Body of pancreas (tissue), 4 donors: ENCODE results near the gene PRDM16. TPM values are rescaled to one million over a fixed set of nuclear protein-coding genes. Genes with fewer than 3 reads are reported as not detected.

Experiments used
- ATAC-seq: fragments of 150-250 bp; one replicate; pipeline ENCODE4 v1.9.1; 2016
- DNase-seq, 4 donors: peaks; one replicate each; pipeline ENCODE4 v3.0.0-alpha.2; 2019
- H3K27ac ChIP-seq, 4 donors: fragments of 200-600 bp; sonication (generic); 1 replicate in 3 of 4; 2 replicates in 1 of 4; pipeline versions ENCODE4 v1.5.1 to v1.6.1; 2016 to 2019; ENCODE audit warnings: mild to moderate bottlenecking in 1 of 4, mixed read lengths in 1 of 4, moderate library complexity in 1 of 4
- H3K27me3 ChIP-seq, 2 donors: fragments of 200-600 bp; sonication (generic); one replicate each; pipeline ENCODE4 v1.6.0; 2016; ENCODE audit warnings: mild to moderate bottlenecking in 1 of 2
- H3K36me3 ChIP-seq, 2 donors: fragments of 200-600 bp; sonication (generic); replicated peaks in 1 of 2; 2 replicates each; pipeline ENCODE4 v1.5.1; 2016; ENCODE audit warnings: low read depth in 2 of 2; ENCODE audit not compliant: insufficient read depth in 1 of 2
- H3K4me1 ChIP-seq: fragments of 200-600 bp; sonication (generic); one replicate; pipeline ENCODE4 v1.6.0; 2016
- H3K4me3 ChIP-seq, 2 donors: fragments of 200-600 bp; sonication (generic); 1 replicate in 1 of 2; 2 replicates in 1 of 2; pipeline ENCODE4 v1.5.1; 2016 to 2019
- H3K9me3 ChIP-seq, 3 donors: fragments of 200-600 bp; sonication (generic); 1 replicate in 2 of 3; 2 replicates in 1 of 3; pipeline ENCODE4 v1.5.1; 2016
- POLR2A ChIP-seq, 3 donors: fragments of 450-650 bp; IDR thresholded peaks; one replicate each; pipeline ENCODE4 v1.6.1; 2016; ENCODE audit warnings: antibody characterized with exemption in 3 of 3, mild to moderate bottlenecking in 2 of 3
- WGBS, 2 donors: methylation state at CpG; one replicate each; pipeline ENCODE4 v1.1.5; 2017; 5-methylcytosine and 5-hydroxymethylcytosine counted together
- intact Hi-C: fragments of 100-400 bp; cut with DNase I; formaldehyde crosslinking; loops from one replicate; pipeline ENCODE4 v1.15.1; 2023
- total RNA-seq, 2 donors: library from RNA; depleted of rRNA; stranded (reverse); fragments of >200 nt; gene quantifications; one replicate each; pipeline ENCODE4 v1.1.0, GENCODE V29; 2016
- TF ChIP-seq, protein P1 (sequence below), 7 experiments: fragments of 450-650 bp in 4 of 7; fragments of 200-600 bp in 3 of 7; sonication (generic) in 3 of 7; IDR thresholded peaks; one replicate each; pipeline ENCODE4 v1.5.1; 2016 to 2019; ENCODE audit warnings: antibody characterized with exemption in 7 of 7

Gene PRDM16
- total RNA-seq, 2 donors from 2014 or later: 15.2 to 16.6 TPM

DNA sequence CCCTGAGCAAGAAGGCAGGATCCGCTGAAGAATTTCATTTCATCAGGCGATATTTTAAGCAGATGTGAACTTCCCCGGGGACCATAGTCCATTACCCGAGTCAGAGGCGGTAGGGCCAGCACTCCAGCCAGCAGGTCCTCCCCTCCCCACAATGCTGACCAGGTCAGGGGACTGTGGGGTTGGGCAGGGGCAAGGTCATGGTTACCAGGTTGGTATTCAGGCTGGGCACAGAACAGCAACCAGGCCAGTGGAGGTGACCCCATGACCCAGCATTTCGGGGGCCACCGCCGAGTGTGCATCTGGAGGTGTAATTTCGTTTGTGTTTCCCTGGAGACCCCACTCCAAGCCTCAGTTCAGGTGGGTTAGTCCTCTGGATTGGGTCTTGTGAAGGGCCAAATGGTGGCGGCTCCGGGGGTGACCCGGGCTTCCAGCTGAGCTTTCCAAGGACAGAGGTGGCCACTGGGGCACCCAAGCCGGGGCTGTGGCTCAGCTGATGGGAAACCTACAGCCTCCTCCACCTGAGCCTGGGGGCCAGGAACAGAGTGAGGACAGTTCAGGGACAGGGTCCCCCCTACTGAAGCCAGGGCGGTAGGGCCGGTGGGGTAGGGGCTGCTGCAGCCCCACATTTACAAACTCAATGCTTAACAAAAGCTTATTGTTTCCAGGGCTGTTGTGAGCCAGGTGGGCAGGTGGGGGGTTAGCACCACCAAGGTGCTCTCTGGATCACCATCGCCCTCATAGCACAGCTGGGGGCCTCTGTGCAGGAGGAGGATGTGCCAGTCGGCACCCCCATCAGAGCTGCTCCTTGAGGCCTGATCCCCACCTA, 2.8 kb downstream of the PRDM16 start:
- no peak for ATAC-seq
- TF ChIP-seq POLR2A (IDR thresholded peaks at IDR 0.05): no peak
- TF ChIP-seq, protein P1, sequence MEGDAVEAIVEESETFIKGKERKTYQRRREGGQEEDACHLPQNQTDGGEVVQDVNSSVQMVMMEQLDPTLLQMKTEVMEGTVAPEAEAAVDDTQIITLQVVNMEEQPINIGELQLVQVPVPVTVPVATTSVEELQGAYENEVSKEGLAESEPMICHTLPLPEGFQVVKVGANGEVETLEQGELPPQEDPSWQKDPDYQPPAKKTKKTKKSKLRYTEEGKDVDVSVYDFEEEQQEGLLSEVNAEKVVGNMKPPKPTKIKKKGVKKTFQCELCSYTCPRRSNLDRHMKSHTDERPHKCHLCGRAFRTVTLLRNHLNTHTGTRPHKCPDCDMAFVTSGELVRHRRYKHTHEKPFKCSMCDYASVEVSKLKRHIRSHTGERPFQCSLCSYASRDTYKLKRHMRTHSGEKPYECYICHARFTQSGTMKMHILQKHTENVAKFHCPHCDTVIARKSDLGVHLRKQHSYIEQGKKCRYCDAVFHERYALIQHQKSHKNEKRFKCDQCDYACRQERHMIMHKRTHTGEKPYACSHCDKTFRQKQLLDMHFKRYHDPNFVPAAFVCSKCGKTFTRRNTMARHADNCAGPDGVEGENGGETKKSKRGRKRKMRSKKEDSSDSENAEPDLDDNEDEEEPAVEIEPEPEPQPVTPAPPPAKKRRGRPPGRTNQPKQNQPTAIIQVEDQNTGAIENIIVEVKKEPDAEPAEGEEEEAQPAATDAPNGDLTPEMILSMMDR (IDR thresholded peaks at IDR 0.05): no peak
- Histone ChIP-seq H3K9me3 (no peaks in the 10 kb centered on the region), H3K27me3 (no peaks in the 10 kb centered on the region), H3K36me3 (no peaks in the 10 kb centered on the region), H3K4me3 (no peak overlapping the region), H3K27ac (peak overlapping the region; percentile 84 to 98 (median 94)), H3K4me1 (peaks cover 79% of the 10 kb centered on the region)
- intact Hi-C loops: no loop called here
- peak in 2 of 4 donors; percentile 30 to 50 for DNase-seq
- WGBS, 2 donors: 46 to 51% methylated on average over 5 to 17 of the region's 17 CpGs

DNA sequence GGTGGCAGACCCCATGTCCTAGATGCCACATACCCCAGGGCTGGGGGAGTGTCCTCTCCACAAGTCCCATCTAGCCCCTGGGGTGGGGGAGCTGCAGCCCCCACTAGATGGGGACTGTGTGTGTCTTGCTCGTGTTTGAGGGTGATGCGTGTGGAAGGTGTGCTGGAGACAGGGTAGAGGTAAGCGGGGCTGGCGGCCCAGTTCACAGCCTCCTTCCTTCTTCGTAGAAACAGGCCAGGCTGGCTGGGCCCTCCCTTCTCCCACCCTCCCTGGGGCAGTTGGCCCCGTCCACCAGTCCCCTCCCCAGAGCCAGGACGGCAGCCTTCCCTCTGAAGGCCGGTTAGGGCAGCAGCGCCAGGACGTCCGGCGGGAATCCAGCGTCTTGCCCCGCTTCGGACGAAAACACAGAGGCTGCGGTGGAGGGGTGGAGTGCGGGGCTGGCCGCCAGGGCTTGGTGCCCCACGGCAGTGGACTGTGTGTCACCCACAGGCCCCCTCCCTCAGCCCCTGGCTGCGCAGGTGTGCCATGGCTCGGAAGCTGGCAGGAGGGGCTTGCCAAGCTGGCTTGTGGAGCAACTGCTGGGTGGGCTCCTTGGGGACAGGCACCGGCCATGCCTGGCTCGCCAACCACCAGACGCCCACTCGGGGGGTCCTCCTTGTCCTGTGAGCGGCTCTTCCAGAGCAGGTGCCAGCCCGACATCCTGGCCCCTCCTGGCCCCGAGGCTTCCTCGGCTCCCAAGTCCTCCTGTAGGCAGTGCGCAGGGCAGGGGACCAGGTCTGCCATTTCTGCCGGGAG, 3.6 kb downstream of the PRDM16 start:
- 36 to 39% methylated on average over 4 to 26 of the region's 32 CpGs for WGBS, 2 donors
- intact Hi-C loops: no loop called here
- peak overlapping the region; percentile 84 to 98 (median 94) for H3K27ac ChIP-seq

GRCh38 chr1:3073186-3073488, 4.1 kb downstream of the PRDM16 start:
- WGBS, 2 donors: 27 to 30% methylated on average over 9 of the region's 9 CpGs
- Histone ChIP-seq H3K36me3 (no peaks in the 10 kb centered on the region), H3K9me3 (no peaks in the 10 kb centered on the region), H3K27me3 (no peaks in the 10 kb centered on the region), H3K4me1 (peaks cover 82% of the 10 kb centered on the region), H3K27ac (peak overlapping the region; percentile 84 to 98 (median 94)), H3K4me3 (peak overlapping the region in 1 of 2 donors; percentile 2)
- intact Hi-C loops: no loop called here
- TF ChIP-seq POLR2A (IDR thresholded peaks at IDR 0.05): no peak
- TF ChIP-seq, protein P1 (IDR thresholded peaks at IDR 0.05): no peak
- DNase-seq (no peak), ATAC-seq (no peak)

More for the DNA sequence above, 3.6 kb downstream of the PRDM16 start:
- TF ChIP-seq, protein P1 (IDR thresholded peaks at IDR 0.05): peak in 1 of 7 experiments; percentile 26
- peak; percentile 24 to 45 (median 31) for TF ChIP-seq POLR2A (IDR thresholded peaks at IDR 0.05)
- H3K36me3 ChIP-seq: no peaks in the 10 kb centered on the region
- no peak overlapping the region for H3K4me3 ChIP-seq
- no peaks in the 10 kb centered on the region for H3K27me3 ChIP-seq
- ATAC-seq: peak; percentile 10
- H3K9me3 ChIP-seq: no peaks in the 10 kb centered on the region
- DNase-seq: peak; percentile 28 to 86 (median 56)
- H3K4me1 ChIP-seq: peaks cover 82% of the 10 kb centered on the region

- ATAC-seq: no peak
- Histone ChIP-seq H3K9me3 (no peaks in the 10 kb centered on the region), H3K27me3 (no peaks in the 10 kb centered on the region), H3K36me3 (no peaks in the 10 kb centered on the region), H3K27ac (peak overlapping the region; percentile 84 to 98 (median 94)), H3K4me1 (peaks cover 82% of the 10 kb centered on the region), H3K4me3 (peak overlapping the region in 1 of 2 donors; percentile 2)
- TF ChIP-seq, protein P1 (IDR thresholded peaks at IDR 0.05): no peak
- no peak for TF ChIP-seq POLR2A (IDR thresholded peaks at IDR 0.05)
- DNase-seq: peak in 3 of 4 donors; percentile 31 to 62 (median 33)
- intact Hi-C loops: no loop called here
- WGBS, 2 donors: 16 to 41% methylated on average over 55 to 69 of the region's 82 CpGs
Observed at GRCh38 chr1:3073489-3074296, 4.7 kb downstream of the PRDM16 start.
